GM18499 (cell line): ENCODE results near the gene TMEM131L.
"Not testable (repeated sequence)": the region's sequence is repeated elsewhere in the genome, so short reads cannot be mapped to it uniquely, and the experiment has no call there.

Experiments used
- ATAC-seq: cut with Tn5 transposase; IDR thresholded peaks from one replicate; pipeline ENCODE4 v1.9.1; 2021; ENCODE audit warnings: moderate number of reproducible peaks; ENCODE audit not compliant: insufficient read depth, unreplicated experiment

TMEM131L gene, protein sequence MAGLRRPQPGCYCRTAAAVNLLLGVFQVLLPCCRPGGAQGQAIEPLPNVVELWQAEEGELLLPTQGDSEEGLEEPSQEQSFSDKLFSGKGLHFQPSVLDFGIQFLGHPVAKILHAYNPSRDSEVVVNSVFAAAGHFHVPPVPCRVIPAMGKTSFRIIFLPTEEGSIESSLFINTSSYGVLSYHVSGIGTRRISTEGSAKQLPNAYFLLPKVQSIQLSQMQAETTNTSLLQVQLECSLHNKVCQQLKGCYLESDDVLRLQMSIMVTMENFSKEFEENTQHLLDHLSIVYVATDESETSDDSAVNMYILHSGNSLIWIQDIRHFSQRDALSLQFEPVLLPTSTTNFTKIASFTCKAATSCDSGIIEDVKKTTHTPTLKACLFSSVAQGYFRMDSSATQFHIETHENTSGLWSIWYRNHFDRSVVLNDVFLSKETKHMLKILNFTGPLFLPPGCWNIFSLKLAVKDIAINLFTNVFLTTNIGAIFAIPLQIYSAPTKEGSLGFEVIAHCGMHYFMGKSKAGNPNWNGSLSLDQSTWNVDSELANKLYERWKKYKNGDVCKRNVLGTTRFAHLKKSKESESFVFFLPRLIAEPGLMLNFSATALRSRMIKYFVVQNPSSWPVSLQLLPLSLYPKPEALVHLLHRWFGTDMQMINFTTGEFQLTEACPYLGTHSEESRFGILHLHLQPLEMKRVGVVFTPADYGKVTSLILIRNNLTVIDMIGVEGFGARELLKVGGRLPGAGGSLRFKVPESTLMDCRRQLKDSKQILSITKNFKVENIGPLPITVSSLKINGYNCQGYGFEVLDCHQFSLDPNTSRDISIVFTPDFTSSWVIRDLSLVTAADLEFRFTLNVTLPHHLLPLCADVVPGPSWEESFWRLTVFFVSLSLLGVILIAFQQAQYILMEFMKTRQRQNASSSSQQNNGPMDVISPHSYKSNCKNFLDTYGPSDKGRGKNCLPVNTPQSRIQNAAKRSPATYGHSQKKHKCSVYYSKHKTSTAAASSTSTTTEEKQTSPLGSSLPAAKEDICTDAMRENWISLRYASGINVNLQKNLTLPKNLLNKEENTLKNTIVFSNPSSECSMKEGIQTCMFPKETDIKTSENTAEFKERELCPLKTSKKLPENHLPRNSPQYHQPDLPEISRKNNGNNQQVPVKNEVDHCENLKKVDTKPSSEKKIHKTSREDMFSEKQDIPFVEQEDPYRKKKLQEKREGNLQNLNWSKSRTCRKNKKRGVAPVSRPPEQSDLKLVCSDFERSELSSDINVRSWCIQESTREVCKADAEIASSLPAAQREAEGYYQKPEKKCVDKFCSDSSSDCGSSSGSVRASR (N-terminal part only)

DNA sequence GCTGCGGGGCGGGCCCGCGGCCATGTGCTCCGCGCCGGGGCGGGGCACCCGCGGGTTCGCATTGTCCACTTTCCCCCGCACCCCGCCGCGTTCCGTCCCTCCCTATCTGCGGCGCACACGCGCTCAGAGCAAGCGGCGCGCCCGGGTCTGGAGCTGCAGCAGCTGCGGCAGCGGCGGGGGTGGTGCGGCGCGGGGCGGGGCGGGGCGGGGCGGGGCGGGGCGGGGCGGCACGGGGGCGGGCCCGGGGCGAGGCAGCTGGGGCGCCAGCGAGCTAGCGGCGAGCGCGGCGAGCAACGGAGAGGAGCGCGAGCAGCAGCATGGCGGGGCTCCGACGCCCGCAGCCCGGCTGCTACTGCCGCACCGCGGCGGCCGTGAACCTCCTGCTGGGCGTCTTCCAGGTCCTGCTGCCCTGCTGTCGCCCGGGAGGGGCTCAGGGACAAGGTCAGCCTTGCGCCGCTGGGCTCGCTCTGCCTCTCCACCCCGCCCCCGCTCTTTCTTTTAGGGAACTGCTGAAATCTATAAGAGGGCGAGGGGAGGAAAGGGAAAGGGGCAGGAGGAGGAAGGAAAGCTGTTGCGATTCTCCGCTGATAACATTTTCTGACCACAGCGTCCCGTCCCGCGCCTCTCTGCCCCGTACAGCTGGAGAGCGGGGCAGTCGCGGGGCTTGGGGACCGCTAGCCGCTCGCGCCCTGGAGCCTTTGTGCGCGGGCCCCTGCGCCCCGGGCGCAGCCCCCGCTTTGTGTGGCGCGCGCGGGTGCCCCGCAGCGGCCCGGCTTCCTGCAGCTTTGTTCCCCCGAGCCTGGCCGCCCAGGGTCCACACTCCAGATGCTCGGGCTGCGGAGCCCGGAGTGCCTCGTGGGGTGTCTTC, at the start of gene TMEM131L:
Gene TMEM131L, plus strand, starts transcription at position 280 of the 868 bp plus-strand sequence. Its CDS starts 38 bp downstream, at position 318.
- ATAC-seq, result peak; percentile 19

DNA sequence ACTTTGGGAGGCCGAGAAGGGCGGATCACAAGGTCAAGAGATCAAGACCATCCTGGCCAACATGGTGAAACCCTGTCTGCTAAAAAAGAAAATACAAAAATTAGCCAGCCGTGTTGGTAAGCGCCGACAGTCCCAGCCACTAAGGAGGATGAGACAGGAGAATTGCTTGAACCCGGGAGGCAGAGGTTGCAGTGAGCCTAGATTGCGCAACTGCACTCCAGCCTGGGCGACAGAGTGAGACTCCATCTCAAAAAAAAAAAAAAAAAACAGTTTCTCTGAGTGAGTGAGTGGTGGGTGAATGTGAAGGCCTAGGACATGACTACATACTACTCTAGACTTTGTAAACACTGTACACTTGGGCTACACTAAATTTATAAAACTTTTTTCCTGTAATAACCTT, 49.7 kb upstream of the TMEM131L start:
- not testable (repeated sequence) for ATAC-seq

DNA sequence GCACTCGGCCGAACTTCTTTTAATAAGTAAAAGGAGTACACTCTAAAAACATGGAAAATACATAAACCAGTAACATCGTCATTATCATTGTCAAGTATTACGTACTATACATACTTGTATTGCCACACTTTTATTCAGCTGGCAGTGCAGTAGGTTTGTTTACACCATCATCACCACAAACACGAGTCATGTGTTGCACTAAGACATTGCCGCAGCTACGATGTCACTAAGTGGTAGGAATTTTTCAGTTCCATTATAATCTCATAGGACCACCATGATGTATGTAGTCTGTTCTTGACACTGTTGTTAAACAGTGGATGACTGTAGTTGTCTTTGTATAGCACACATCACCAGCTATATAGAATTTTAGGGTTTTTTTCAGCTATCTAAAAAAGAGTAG, 48.0 kb upstream of the TMEM131L start:
- no peak for ATAC-seq

DNA sequence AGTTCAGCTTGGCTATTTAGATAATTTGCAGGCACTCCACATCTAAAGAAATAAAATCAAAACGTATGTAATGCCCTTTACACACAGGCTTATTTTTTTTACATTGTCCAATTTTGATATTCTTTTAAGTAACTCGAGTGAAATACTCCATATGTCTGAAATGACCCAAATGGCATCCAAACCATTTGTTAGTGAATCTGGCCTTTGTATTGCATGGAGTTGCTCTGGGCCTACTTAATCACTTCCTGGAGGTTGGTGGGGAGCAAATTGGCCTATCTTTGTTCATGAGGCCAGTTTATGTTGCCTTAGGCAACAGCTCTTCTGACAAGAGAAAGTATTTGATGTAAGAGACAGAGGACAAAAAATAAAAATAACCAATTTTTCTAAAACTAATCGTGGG, 47.6 kb upstream of the TMEM131L start:
- ATAC-seq, result no peak

DNA sequence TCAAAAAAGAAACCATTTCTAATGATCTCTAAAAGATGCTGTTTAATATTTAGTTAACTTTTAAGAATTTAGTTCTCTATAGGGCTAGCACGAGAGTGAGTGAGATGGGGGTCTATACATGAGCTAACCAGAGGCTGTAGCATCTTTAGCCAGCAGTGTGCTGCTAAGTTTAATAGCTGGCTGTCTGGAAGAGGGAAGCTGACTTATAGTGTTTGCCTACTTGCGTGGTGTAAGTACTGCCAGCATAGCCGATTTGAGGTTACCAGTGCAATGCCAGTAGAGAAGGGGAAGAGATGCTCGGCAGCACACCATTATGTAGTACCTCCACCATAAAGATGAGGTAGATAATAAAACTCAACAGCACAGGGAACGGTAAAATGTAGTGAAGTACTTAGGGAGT, 47.1 kb upstream of the TMEM131L start:
- no peak for ATAC-seq

DNA sequence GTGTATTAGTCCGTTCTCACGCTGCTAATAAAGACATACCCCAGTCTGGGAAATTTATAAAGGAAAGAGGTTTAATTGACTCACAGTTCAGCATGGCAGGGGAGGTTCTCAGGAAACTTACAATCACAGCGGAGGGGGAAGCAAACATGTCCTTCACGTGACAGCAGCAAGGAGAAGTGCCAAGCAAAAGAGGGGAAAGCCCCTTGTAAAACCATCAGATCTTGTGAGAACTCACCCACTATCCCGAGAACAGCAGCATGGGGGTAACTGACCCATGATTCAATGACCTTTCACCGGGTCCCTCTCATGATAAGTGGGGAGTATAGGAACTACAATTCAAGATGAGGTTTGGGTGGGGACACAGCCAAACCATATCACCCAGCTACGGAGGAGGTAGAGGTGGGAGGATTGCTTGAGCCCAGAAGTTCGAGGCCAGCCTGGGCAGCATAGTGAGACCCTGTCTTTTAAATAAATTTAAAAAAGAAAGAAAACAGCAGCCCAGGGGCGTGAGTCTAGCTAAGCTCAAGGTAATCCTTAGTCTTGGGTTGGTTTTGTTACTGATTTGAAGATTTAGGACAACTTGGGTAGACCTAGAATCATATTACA, 46.4 kb upstream of the TMEM131L start:
- ATAC-seq, result no peak

DNA sequence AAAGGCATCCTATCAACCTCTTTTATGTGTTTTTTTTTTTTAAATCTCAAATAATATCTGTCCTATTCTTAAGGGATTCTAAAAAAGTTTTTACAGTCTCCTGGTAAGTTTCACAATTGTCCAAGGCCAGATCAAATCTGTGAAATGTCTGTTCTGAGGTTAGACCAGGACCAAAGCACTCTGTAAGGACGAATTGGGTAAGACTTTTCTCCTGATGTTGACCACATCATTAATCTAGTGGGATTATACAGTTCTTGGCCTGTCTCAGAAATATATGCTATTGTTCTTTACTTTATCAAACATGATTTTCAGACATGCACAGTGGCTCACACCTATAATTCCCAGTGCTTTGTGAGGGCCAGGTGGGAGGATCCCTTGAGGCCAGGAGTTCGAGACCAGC, 45.8 kb upstream of the TMEM131L start:
- no peak for ATAC-seq

DNA sequence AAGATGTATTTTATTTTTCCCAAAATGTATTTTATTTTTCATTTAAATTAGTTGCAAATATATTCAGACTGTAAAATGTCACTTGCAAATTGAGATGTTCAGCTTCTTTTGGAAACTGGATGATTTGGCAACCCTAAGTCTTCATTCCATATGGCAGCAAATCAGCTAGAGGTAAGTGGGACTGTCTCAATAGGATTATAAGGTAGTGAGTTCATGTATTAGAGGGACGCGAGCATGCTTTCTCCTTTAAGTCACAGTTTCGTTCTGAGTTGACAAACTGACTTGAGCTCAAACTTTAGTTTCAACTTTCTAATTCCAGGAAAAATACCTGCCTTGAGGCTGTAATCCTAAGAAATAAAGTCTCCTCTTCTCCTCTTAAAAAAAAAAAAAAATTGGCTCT, 44.2 kb upstream of the TMEM131L start:
- ATAC-seq, result peak; percentile 69

DNA sequence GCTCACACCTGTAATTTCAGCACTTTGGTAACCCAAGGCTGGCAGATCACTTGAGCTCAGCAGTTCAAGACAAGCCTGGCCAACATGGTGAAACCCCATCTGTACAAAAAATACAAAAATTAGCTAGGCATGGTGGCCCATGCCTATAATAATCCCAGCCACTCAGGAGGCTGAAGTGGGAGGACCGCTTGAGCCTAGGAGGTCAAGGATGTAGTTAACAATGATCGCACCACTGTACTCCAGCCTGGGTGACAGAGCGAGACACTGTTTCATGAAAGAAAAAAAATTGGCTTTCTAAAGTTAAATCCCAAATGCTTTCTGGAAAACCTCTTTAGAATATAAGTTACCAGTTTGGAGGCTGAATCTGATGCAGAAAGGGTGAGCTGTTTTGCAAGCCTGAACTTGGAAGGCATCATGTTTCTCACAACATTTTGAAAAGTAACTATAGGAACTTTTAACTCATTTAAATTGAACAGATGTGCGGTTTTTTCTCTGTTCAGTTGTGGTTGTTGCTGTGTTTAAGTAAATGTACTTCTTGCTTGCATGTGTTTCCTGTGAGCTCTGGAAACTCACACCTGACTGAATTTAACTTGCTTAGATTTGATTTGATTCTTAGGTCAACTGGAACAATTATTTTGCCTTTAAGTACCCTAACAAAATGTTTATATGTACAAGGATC, 39.8 kb upstream of the TMEM131L start:
- no peak for ATAC-seq

DNA sequence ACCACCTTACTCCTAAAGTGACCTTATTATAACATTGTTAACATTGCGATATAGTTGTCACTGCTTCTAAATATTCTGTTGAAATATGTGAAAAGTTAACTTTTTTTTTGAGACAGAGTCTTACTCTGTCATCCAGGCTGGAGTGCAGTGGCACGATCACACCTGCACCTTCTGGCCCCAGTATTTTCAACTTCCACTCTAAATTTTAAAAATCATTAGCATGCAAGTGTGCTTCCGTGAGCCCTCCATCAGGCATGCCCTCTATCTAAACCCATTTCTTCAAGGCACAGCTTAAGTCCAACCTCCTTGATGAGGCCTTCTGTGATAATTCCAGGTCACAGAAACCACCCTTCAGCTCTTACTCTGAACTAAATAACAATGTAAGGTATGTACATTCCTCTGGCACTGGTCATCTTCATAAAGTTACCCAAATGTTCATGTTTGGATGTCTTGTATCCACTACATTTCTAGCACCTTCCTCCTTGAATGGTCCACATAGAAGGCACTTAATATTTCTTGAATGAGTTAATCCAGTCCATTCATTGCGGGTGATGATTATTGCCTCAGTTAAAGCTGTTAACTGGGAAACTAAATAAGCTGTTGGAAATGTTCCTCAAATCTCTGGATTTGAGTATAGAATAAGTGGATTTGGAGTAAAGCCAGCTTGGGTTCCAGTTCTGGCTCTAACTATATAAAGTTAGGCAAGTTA, 38.6 kb upstream of the TMEM131L start:
- ATAC-seq, result no peak

DNA sequence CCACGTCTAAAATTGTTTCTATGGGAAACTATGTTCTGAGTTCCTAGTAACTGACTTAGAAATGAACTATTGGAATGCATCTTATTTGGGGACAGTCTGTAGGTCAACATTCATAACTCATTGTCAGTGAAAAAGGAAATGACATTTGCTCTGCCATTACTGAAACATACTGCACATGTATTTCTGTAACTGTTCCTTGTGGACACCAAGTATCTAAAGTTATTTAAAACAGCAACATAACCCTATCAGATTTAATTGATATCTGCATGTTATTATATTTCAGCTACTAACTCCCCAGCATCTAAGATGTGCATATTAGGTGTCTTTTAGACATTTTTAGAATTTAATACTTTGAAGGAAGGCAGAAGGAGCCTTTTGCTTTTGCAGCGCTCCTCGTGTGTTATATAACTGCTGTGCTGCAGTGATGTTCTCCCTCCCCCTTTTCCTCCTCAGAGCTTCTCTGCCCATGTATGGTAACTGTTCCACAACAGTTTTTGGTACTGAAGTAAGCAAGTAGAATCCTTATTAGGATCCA, 37.2 kb upstream of the TMEM131L start:
- no peak for ATAC-seq

DNA sequence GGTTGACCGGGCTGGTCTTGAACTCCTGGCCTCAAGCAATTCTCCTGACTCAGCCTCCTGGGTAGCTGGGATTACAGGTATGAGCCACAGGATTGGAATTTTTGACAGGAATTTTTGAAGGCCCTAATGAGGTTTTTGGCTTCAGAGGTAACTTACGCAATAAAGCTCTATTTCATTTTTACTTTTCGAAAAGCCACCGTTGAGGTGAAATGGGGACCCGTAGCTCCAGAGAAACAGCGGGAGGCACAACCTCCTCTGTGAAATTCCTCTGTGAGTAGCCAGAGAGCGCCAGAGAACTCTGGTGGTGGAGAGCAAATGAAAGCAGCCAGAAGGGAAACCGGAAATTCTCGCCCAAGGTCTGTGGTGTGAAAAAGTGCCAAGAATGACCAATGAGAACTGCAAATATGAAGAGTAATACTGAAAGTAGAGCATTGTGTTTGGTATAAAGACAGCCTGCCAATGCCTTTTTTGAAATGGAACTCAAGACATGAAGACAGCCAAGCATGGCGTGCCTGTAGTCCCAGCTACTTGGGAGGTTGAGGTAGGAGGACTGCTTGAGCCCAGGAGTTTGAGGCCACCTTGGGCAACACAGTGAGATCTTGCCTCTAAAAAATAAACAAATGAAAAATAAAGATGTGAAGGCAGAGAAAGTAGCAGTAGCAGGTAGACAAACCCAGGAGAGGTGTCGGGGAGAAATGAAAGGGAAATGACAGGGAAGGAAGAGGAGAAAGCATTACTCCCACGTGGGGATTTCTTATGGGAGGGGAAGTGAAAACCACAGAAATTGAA, 33.0 kb upstream of the TMEM131L start:
- ATAC-seq, result peak; percentile 85

DNA sequence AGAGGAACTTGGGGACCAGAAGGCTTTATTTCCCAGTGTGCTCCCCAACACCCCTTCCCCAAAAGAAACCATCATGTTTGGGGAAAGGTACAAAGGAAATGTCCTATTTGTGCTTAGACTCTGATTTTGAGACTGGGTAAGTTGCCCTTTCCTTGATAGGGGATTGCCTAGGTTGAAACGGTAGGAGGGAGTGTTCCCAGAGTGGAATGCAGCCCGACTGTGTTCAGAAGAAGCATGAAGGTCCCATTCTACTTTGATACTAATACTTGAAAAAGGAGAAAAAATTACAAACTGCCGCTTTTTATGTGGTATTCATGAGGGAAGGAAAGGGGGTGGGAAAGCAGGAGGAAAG, 32.4 kb upstream of the TMEM131L start:
- no peak for ATAC-seq

DNA sequence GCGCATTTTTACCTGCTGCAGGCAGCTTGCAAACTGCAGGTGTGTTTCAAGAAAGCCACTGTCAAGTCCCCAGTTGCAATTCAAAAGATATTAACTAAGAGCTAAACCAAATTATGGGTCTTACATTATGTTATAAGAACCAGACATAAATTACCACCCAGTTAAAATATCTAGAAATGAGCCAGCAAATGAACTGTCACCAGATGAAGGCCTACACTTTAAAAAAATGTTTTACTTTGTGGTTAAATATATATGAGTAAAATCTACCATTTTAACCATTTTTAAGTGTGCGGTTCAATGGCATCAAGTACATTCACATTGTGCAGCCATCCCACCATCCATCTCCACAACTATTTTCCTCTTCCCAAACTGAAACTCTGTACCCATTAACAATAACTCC, 32.0 kb upstream of the TMEM131L start:
- no peak for ATAC-seq

DNA sequence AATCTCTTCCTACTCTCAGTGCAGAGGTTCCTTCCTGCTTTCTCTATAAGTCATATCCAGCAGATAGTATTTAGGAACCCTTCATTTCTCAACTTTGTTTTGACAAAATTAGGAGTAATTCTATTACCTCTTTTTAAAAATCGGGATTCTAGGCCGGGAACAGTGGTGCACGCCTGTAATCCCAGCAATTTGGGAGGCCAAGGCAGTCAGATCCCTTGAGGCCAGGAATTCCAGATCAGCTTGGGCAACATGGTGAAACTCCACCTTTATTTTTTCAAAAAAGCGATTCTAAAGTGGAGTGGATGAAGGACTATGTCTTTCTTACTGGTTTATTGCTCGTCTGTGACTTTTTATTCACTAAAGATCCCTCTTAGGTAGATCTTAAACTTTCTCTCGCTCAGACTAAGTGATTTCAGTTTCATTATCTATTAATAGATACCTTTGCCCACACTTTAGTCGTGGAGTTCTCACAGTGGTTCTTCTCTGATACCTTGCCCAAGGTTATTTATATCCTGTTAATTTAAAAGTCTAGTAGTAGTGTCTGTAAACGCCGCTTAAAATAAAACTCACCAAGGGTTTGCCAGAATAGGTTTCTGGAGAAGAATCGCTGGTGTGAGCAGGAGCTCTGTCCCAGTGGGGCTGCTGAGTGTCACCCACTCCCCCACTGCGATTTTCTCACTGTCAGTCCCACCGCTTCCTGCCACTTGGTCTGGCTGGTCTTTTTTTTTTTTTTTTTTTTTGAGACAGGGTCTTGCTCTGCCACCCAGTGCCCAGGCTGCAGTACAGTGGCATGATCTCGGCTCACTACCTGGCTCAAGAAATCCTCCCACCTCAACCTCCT, 27.0 kb upstream of the TMEM131L start:
- peak; percentile 59 for ATAC-seq

DNA sequence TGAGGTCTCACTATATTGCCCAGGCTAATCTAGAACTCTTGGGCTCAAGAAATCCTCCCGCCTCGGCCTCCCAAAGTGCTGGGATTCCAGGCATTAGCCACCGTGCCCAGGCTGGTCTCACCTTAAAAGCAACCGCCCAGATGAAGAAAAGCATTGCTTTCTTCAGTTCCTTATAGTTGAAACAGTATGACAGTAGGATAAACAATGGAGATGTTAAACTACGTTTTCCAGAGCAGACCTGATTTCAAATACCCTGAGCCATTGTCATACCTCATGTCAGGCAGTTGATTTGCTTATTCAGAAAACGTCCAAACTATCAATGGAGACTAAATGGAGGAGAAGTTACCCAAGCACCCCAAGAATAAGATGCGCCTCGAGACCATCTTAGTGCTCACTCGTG, 26.3 kb upstream of the TMEM131L start:
- ATAC-seq, result no peak
